CD14-positive monocyte (primary cell): Measurements from ENCODE around the gene RASGRF2. TPM values are rescaled to one million over a fixed set of nuclear protein-coding genes. Genes with fewer than 3 reads are reported as not detected.

Experiments used
- DNase-seq, 3 donors: peaks; one replicate each; pipeline ENCODE4 v3.0.0-alpha.2; 2011 to 2022
- H2AFZ ChIP-seq: 2 replicates; pipeline ENCODE4 v1.6.0; 2012; ENCODE audit warnings: mild to moderate bottlenecking, low read depth, low read length, inconsistent platforms; ENCODE audit not compliant: insufficient read depth, poor library complexity, severe bottlenecking
- H3K27ac ChIP-seq, 2 donors: 1 replicate in 1 of 2; 2 replicates in 1 of 2; pipeline ENCODE4 v1.5.1; 2012 to 2013; ENCODE audit warnings: low read length in 2 of 2, control low read depth in 1 of 2, inconsistent platforms in 1 of 2, low read depth in 1 of 2, mild to moderate bottlenecking in 1 of 2
- H3K27me3 ChIP-seq, 2 donors: one replicate each; pipeline versions ENCODE4 v1.6.0 to v1.6.1; 2011 to 2013; ENCODE audit warnings: low read length in 2 of 2; ENCODE audit not compliant: control insufficient read depth in 2 of 2, insufficient read depth in 2 of 2
- H3K36me3 ChIP-seq, 2 donors: replicated peaks in 1 of 2; 1 replicate in 1 of 2; 2 replicates in 1 of 2; pipeline versions ENCODE4 v1.5.1 to v1.6.1; 2012 to 2013; ENCODE audit warnings: low read length in 2 of 2, control low read depth in 1 of 2, inconsistent platforms in 1 of 2, mild to moderate bottlenecking in 1 of 2; ENCODE audit not compliant: insufficient read depth in 2 of 2, control insufficient read depth in 1 of 2
- H3K4me1 ChIP-seq, 2 donors: 1 replicate in 1 of 2; 2 replicates in 1 of 2; pipeline versions ENCODE4 v1.5.1 to v1.6.1; 2012 to 2013; ENCODE audit warnings: low read length in 2 of 2, control low read depth in 1 of 2, inconsistent platforms in 1 of 2, mild to moderate bottlenecking in 1 of 2, moderate library complexity in 1 of 2; ENCODE audit not compliant: insufficient read depth in 2 of 2, control insufficient read depth in 1 of 2
- H3K4me2 ChIP-seq: replicated peaks from 2 replicates; pipeline ENCODE3; 2012; ENCODE audit warnings: low read length, moderate library complexity, mild to moderate bottlenecking; ENCODE audit not compliant: poor library complexity, severe bottlenecking; ENCODE audit errors: extremely low read depth
- H3K4me3 ChIP-seq, 3 experiments: fragments of 200-600 bp in 1 of 3; sonication (generic) in 1 of 3; replicated peaks in 1 of 3; 1 replicate in 2 of 3; 2 replicates in 1 of 3; pipeline ENCODE4 v1.5.1; 2011 to 2013; ENCODE audit warnings: low read length in 3 of 3, mild to moderate bottlenecking in 3 of 3, control low read depth in 2 of 3, low read depth in 2 of 3, inconsistent platforms in 1 of 3, moderate library complexity in 1 of 3
- H3K79me2 ChIP-seq: 2 replicates; pipeline ENCODE4 v1.6.0; 2012; ENCODE audit warnings: mild to moderate bottlenecking, control low read depth, inconsistent platforms, low read length, moderate library complexity; ENCODE audit not compliant: insufficient read depth
- H3K9ac ChIP-seq: 2 replicates; pipeline ENCODE4 v1.6.0; 2017; ENCODE audit warnings: low read length, mild to moderate bottlenecking; ENCODE audit not compliant: insufficient read depth, poor library complexity, severe bottlenecking
- H3K9me3 ChIP-seq, 2 donors: replicated peaks in 1 of 2; 1 replicate in 1 of 2; 2 replicates in 1 of 2; pipeline versions ENCODE4 v1.5.1 to v1.6.1; 2012 to 2013; ENCODE audit warnings: low read length in 2 of 2, control low read depth in 1 of 2; ENCODE audit not compliant: control insufficient read depth in 1 of 2, insufficient read depth in 1 of 2
- H4K20me1 ChIP-seq: 2 replicates; pipeline ENCODE4 v1.6.0; 2012; ENCODE audit warnings: mild to moderate bottlenecking, low read length, control low read depth, moderate library complexity; ENCODE audit not compliant: insufficient read depth
- H3K27ac Mint-ChIP-seq, 7 donors: one replicate each; pipeline ENCODE4 v1.8.0; 2020; ENCODE audit warnings: mild to moderate bottlenecking in 7 of 7, mixed read lengths in 7 of 7, moderate library complexity in 6 of 7, inconsistent platforms in 2 of 7
- H3K27me3 Mint-ChIP-seq, 3 donors: one replicate each; pipeline ENCODE4 v1.8.0; 2021 to 2022; ENCODE audit warnings: low read depth in 3 of 3, mild to moderate bottlenecking in 3 of 3, mixed read lengths in 3 of 3, moderate library complexity in 3 of 3, inconsistent platforms in 1 of 3
- H3K36me3 Mint-ChIP-seq, 2 donors: one replicate each; pipeline ENCODE4 v1.8.0; 2020; ENCODE audit warnings: mixed read lengths in 2 of 2, inconsistent platforms in 1 of 2, mild to moderate bottlenecking in 1 of 2
- H3K4me1 Mint-ChIP-seq: one replicate; pipeline ENCODE4 v1.8.0; 2020; ENCODE audit warnings: mild to moderate bottlenecking, mixed read lengths
- H3K4me3 Mint-ChIP-seq, 2 donors: one replicate each; pipeline ENCODE4 v1.8.0; 2020; ENCODE audit warnings: mild to moderate bottlenecking in 2 of 2, mixed read lengths in 2 of 2, moderate library complexity in 1 of 2
- H3K9me3 Mint-ChIP-seq, 7 donors: one replicate each; pipeline ENCODE4 v1.8.0; 2020 to 2022; ENCODE audit warnings: mixed read lengths in 7 of 7, mild to moderate bottlenecking in 6 of 7, moderate library complexity in 6 of 7, inconsistent platforms in 2 of 7
- WGBS: methylation state at CpG from one replicate; pipeline ENCODE4 v1.1.5; 2013; ENCODE audit warnings: missing lambda C conversion rate; ENCODE audit not compliant: insufficient coverage; 5-methylcytosine and 5-hydroxymethylcytosine counted together
- intact Hi-C, 2 donors: fragments of 100-400 bp; cut with micrococcal nuclease; formaldehyde crosslinking; loops; one replicate each; pipeline versions ENCODE4 v1.15.0 to v1.15.1; 2023
- polyA plus RNA-seq, 3 donors: library from polyadenylated mRNA; depleted of rRNA in 1 of 3; unstranded in 2 of 3; stranded (reverse) in 1 of 3; fragments of 300-500 nt in 2 of 3; fragments of >200 nt in 1 of 3; fragmentation: Illumina TruSeq in 2 of 3; gene quantifications; 1 replicate in 2 of 3; 2 replicates in 1 of 3; pipeline ENCODE4 v1.2.3, GENCODE V29; 2012 to 2021
- TF ChIP-seq, protein P1 (sequence below): fragments of 200-600 bp; IDR thresholded peaks from one replicate; pipeline ENCODE4 v1.8.0; 2022; ENCODE audit warnings: antibody characterized with exemption, mild to moderate bottlenecking

The RASGRF2 gene
- polyA plus RNA-seq, 3 donors, result 0.01 to 0.02 TPM; not detected in 1

DNA sequence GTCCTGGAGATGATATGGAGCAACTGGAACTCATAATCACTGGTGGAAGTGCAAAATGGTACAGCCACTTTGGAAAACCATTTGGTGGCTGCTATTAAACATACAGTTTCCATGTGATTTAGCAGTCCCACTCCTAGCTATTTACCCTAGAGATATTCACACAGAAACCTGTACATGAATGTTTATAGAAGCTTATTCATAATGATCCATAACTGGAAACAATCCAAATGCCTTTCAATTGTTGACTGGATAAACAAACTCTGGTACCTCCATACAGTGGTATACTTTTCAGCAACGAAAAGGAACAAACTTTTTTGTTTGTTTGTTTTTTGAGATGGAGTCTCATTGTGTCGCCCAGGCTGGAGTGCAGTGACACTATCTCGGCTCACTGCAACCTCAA, 47.7 kb upstream of the RASGRF2 start:
- H3K27ac Mint-ChIP-seq, result no peak overlapping the region
- H3K4me1 ChIP-seq, result no peaks in the 10 kb centered on the region
- TF ChIP-seq, protein P1, sequence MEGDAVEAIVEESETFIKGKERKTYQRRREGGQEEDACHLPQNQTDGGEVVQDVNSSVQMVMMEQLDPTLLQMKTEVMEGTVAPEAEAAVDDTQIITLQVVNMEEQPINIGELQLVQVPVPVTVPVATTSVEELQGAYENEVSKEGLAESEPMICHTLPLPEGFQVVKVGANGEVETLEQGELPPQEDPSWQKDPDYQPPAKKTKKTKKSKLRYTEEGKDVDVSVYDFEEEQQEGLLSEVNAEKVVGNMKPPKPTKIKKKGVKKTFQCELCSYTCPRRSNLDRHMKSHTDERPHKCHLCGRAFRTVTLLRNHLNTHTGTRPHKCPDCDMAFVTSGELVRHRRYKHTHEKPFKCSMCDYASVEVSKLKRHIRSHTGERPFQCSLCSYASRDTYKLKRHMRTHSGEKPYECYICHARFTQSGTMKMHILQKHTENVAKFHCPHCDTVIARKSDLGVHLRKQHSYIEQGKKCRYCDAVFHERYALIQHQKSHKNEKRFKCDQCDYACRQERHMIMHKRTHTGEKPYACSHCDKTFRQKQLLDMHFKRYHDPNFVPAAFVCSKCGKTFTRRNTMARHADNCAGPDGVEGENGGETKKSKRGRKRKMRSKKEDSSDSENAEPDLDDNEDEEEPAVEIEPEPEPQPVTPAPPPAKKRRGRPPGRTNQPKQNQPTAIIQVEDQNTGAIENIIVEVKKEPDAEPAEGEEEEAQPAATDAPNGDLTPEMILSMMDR, result no peak

DNA sequence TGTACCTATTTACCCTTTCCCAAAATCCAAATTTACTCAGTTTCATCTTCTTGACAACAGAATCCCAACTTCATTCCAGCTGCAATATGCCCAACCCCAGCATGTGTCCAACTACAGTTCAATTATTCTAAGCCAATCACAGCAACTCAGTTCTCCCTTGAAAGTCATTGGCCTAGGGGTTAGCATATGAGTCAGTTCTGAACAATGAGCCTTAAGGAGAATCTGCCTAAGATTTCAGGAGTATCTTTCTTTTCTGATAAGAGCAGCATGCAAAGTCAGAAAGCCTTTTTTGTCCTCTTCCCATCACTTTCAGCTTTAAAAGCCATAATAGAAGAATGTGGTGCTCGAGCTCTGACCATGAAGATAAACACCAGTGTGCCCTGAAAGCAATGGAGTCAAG, 44.4 kb upstream of the RASGRF2 start:
- TF ChIP-seq, protein P1, result no peak
- DNase-seq, result no peak
- Mint-ChIP-seq H3K4me3 (no peak overlapping the region), H3K27me3 (peaks cover 0 to 7% (median 2%) of the 10 kb centered on the region in 3 donors), H3K27ac (no peak overlapping the region), H3K4me1 (peaks cover 6% of the 10 kb centered on the region), H3K36me3 (peaks cover 0 to 2% of the 10 kb centered on the region in 2 donors), H3K9me3 (peaks cover 0 to 6% (median 3%) of the 10 kb centered on the region in 7 donors)
- Histone ChIP-seq H3K9ac (no peak overlapping the region), H3K27me3 (no peaks in the 10 kb centered on the region), H3K36me3 (no peaks in the 10 kb centered on the region), H3K9me3 (no peaks in the 10 kb centered on the region), H3K4me2 (no peak overlapping the region), H2AFZ (no peak overlapping the region), H3K27ac (no peak overlapping the region), H3K79me2 (no peaks in the 10 kb centered on the region), H4K20me1 (no peaks in the 10 kb centered on the region), H3K4me3 (no peak overlapping the region), H3K4me1 (no peaks in the 10 kb centered on the region)
- WGBS, result no CpG with 5 or more reads among the region's 1 CpG
- intact Hi-C loops, result no loop called here

More for the DNA sequence above, 47.7 kb upstream of the RASGRF2 start:
- H3K4me3 Mint-ChIP-seq, result no peak overlapping the region
- Histone ChIP-seq H3K27me3 (no peaks in the 10 kb centered on the region), H3K27ac (no peak overlapping the region), H3K79me2 (no peaks in the 10 kb centered on the region), H3K36me3 (no peaks in the 10 kb centered on the region), H3K9ac (no peak overlapping the region), H4K20me1 (no peaks in the 10 kb centered on the region), H2AFZ (no peak overlapping the region), H3K4me3 (no peak overlapping the region), H3K9me3 (no peaks in the 10 kb centered on the region), H3K4me2 (no peak overlapping the region)
- peaks cover 0 to 6% (median 3%) of the 10 kb centered on the region in 7 donors for H3K9me3 Mint-ChIP-seq
- peaks cover 1 to 4% (median 2%) of the 10 kb centered on the region in 3 donors for H3K27me3 Mint-ChIP-seq
- H3K36me3 Mint-ChIP-seq, result peaks cover 0 to 2% of the 10 kb centered on the region in 2 donors
- H3K4me1 Mint-ChIP-seq, result no peaks in the 10 kb centered on the region
- DNase-seq, result no peak
- WGBS, result 100% methylated on average over 1 of the region's 3 CpGs
- intact Hi-C loops, result no loop called here
